ENCODE data around the gene TTC9. TPM values are rescaled to one million over a fixed set of nuclear protein-coding genes. Genes with fewer than 3 reads are reported as not detected.

TTC9 gene
- total RNA-seq, 4 donors from 2014 or later = 3.6 to 8.7 (median 4.7) TPM

GRCh38 chr14:70618314-70618713 lies 23.4 kb upstream of the TTC9 start:
- TF ChIP-seq CTCF (IDR thresholded peaks at IDR 0.05) (no peak), POLR2A (IDR thresholded peaks at IDR 0.05) (no peak), EP300 (IDR thresholded peaks at IDR 0.05) (no peak), POLR2AphosphoS5 (IDR thresholded peaks at IDR 0.05) (no peak)
- H3K9me3 ChIP-seq = no peaks in the 10 kb centered on the region
- no peak overlapping the region for H3K27ac ChIP-seq
- no peaks in the 10 kb centered on the region for H3K4me1 ChIP-seq
- no peak for DNase-seq (ENCODE audit: low spot score in 2 of 2)
- H3K4me3 ChIP-seq = no peak overlapping the region
- peaks cover 4% of the 10 kb centered on the region for H3K27me3 ChIP-seq
- H3K36me3 ChIP-seq = no peaks in the 10 kb centered on the region
- WGBS = 67% methylated on average over 2 of the region's 2 CpGs

- DNase-seq (ENCODE audit: low spot score in 2 of 2) = no peak
- TF ChIP-seq POLR2AphosphoS5 (IDR thresholded peaks at IDR 0.05) (no peak), EP300 (IDR thresholded peaks at IDR 0.05) (no peak), CTCF (IDR thresholded peaks at IDR 0.05) (no peak), POLR2A (IDR thresholded peaks at IDR 0.05) (no peak)
- H3K27me3 ChIP-seq = no peaks in the 10 kb centered on the region
- H3K4me1 ChIP-seq = no peaks in the 10 kb centered on the region
- H3K9me3 ChIP-seq = no peaks in the 10 kb centered on the region
- H3K4me3 ChIP-seq = no peak overlapping the region
- H3K36me3 ChIP-seq = no peaks in the 10 kb centered on the region
- H3K27ac ChIP-seq = no peak overlapping the region
These were observed 22.0 kb upstream of the TTC9 start for GRCh38 chr14:70619708-70620107.

GRCh38 chr14:70622111-70622712 lies 19.5 kb upstream of the TTC9 start:
- Histone ChIP-seq H3K4me1 (no peaks in the 10 kb centered on the region), H3K9me3 (peaks cover 6% of the 10 kb centered on the region), H3K27me3 (no peaks in the 10 kb centered on the region), H3K36me3 (no peaks in the 10 kb centered on the region), H3K27ac (no peak overlapping the region), H3K4me3 (no peak overlapping the region)
- TF ChIP-seq CTCF (IDR thresholded peaks at IDR 0.05) = peak; percentile 55 to 63
- TF ChIP-seq EP300 (IDR thresholded peaks at IDR 0.05) = no peak
- WGBS = 38% methylated on average over 3 of the region's 3 CpGs
- no peak for DNase-seq (ENCODE audit: low spot score in 2 of 2)

GRCh38 chr14:70624972-70625371 lies 16.7 kb upstream of the TTC9 start:
- Histone ChIP-seq H3K36me3 (no peaks in the 10 kb centered on the region), H3K27ac (no peak overlapping the region), H3K9me3 (peaks cover 6% of the 10 kb centered on the region), H3K4me3 (no peak overlapping the region), H3K27me3 (no peaks in the 10 kb centered on the region), H3K4me1 (no peaks in the 10 kb centered on the region)
- TF ChIP-seq POLR2A (IDR thresholded peaks at IDR 0.05) (no peak), CTCF (IDR thresholded peaks at IDR 0.05) (no peak), EP300 (IDR thresholded peaks at IDR 0.05) (no peak), POLR2AphosphoS5 (IDR thresholded peaks at IDR 0.05) (no peak)
- DNase-seq (ENCODE audit: low spot score in 2 of 2) = no peak
- 65% methylated on average over 1 of the region's 1 CpG for WGBS

- no peak overlapping the region for H3K27ac ChIP-seq
- no peaks in the 10 kb centered on the region for H3K36me3 ChIP-seq
- no peaks in the 10 kb centered on the region for H3K27me3 ChIP-seq
- peaks cover under 1% of the 10 kb centered on the region for H3K9me3 ChIP-seq
- WGBS = 71% methylated on average over 3 of the region's 3 CpGs
- no peak for TF ChIP-seq EP300 (IDR thresholded peaks at IDR 0.05)
- no peak for TF ChIP-seq POLR2A (IDR thresholded peaks at IDR 0.05)
- no peak for TF ChIP-seq CTCF (IDR thresholded peaks at IDR 0.05)
- no peak for TF ChIP-seq POLR2AphosphoS5 (IDR thresholded peaks at IDR 0.05)
- no peaks in the 10 kb centered on the region for H3K4me1 ChIP-seq
- no peak for DNase-seq (ENCODE audit: low spot score in 2 of 2)
- no peak overlapping the region for H3K4me3 ChIP-seq
These were observed 9.8 kb upstream of the TTC9 start for GRCh38 chr14:70631948-70632347.
